Fibroblast of peridontal ligament (primary cell): ENCODE data around the gene MGME1.
"Not testable (repeated sequence)": the region's sequence is repeated elsewhere in the genome, so short reads cannot be mapped to it uniquely, and the experiment has no call there.

Experiments
- DNase-seq: peaks from one replicate; pipeline ENCODE4 v3.0.0-alpha.2; 2010; ENCODE audit errors: extremely low read depth

The MGME1 gene

DNA sequence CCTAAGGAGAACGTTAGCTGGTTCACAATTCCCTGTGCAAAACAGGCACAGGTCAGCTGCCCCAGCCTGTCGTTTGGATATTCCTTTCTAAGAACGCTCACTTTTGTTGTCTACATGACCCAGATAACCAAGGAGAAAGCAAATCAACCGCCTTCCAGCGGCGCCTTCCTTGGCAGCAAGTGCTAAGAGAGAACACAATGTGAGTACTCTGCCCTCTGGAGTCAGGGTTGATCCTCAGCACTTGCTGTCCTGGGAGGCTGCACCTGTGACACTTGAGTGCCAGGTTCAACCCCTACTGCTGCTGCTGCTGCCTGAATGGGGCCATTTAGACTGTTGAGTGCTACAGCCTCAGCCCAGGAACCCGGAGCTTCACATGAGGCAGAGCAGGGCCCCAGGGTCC is 52.1 kb downstream of the MGME1 start:
- DNase-seq, result no peak

DNA sequence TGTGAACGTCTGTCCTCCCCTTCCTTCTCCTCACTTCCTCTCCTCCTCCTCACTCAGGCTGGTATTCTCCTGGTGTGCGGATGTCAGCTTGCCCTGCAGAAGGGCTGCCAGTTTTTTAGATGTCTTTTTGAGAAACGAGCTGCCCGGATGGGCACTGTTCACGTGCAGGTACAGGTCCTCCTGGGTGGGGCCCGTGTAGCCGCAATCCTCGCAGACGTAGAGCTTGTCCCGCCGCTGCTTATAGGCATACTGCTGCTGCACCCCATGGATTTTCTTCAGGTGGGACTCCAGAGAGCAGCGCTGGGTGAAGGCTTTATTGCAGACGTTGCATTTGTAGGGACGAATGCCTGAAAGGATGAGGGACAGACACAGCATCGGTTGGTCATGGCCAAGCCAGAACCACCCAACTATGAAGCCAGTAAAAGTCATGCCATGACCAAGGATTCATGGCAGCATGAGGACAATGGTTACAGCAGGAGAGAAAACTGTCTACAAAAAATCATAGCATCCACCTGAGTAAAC is 55.8 kb downstream of the MGME1 start:
- no peak for DNase-seq

DNA sequence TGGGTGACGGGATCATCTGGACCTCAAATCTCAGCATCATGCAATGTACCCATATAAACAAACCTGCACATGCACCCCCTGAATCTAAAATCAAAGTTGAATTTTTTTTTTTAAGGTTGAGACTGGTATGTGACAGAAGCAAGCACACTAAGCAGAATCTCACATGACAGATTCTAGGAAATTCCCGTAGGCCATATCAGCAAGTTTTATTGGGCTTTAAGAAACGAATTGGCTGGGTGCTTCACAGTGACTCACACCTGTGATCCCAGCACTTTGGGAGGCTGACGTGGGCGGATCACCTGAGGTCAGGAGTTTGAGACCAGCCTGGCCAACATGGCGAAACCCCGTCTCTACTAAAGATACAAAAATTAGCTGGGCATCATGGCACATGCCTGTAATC is 58.2 kb downstream of the MGME1 start:
- DNase-seq, result not testable (repeated sequence)

DNA sequence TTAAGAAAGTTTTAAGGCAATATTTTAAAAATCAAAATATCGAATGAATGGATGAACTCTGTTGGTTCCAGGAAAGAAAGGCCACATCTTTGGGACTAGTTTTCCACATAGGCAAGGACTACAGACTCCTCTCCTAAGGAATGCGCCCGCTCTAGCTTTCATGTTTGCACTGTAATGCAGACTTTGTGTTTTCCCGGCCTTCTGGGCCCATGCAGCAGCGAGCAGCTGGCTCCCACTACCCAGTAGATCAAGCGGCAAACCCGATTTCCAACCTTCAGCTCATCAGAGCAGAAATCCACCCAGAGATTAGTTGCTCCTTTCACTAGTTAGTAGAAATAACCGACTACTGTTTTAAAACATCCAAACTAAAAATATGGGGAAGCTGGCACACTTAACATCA is 61.2 kb downstream of the MGME1 start:
- no peak for DNase-seq

DNA sequence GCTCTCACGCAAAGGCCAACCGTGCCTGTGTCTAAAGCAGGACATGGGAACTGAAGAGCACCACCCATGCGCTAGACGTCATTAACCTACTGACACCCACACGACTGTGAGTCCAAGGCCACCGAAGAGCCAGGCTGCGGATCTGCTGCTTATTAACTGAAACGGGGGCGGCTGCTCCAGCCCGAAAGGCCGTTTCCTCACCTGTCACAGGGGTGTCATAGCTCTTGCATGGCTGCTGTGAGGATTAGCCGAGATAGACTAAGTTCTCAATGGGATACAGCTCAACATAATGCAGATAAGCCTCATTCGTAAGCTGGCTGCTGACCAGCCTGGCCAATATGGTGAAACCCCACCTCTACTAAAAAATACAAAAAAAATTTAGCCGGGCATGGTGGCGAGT is 62.2 kb downstream of the MGME1 start:
- DNase-seq, result no peak

DNA sequence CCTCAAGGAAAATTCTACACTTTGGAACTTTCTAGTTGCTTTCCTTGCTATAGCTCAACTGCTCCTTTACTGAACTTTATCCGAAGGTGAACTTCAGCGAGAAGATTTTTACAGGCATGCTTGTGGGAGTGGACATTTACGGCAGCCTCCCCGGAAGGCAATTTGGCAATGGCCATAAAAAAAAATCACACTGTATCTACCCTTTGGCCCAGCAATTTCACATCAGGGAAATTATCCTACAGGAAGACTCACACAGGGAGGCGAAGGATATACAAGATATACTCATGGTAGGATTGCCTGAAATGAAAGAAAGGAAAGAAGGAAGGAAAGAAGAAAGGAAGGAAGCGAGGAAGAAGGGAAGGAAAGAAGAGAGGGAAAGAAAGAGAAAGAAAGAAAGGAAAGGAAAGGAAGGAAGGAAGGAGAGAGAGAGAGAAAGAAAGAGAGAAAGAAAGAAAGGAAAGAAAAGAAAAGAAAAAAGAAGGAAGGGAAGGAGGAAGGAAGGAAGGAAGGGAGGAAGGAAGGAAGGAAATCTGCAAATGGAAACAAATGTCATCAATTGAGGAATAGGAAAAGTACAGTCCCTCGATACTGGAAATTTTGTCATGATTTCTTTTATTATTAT is 63.2 kb downstream of the MGME1 start:
- DNase-seq, result no peak

DNA sequence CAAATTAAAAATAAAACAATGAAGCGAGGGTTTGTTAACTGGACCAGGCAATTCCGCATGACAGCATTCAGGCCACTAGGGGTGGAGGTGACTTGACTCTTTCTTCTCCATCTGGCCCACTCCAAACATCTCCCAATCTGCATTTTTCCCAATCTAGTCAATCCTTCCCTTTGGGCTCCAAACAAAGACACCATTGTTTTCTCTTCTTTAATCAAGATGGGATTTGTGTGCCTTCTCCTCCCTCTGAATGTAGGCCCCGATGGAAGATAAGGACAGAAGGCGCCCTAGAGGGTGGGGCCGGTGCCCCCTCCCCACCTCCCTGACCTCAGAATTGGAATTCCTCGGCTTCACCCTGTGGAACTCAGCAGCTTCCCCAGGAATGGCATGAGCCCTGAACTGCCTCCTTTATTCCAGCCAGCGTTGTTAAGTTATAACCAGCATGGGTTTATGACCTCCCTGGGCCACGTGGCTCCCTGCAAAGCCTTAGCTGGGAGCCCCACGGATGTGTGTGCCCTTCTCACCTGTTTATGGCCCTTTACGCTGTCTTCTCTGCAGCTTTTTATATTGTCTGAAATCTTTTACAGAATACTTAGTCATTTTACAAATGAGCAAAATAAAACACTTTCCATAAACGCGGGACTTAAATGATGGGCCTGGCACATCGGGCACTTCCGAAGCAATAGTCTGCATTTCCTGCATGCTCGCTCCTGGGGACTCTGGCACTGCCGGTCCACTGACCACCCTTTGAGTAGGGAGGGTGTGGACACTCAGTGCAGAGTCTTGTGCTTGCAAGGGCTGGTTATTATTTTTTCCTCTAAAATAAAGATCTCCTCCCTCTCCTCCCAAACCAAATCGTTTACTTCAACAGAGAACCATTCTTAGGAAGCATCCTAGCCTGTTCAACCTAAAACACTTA is 64.4 kb downstream of the MGME1 start:
- DNase-seq, result no peak

DNA sequence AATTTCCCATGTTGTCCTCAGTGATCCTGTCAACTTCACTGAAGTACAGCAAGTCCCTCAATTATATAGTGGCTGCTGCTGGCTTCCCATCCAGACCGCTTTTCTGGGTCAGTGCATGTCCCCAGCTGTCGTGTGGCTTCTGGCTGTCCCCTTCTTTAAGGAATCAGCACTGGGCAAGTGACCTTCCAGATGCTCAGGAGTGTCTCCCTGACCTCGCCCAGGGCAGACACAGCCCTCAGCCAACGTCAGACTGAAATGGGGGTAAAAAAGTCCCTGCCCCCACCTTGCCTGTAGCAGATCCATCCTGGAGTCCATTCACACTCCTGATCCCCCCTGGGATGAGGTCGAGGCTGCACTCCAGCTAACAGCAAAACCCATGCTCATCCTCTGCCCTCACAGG is 65.2 kb downstream of the MGME1 start:
- DNase-seq, result no peak

DNA sequence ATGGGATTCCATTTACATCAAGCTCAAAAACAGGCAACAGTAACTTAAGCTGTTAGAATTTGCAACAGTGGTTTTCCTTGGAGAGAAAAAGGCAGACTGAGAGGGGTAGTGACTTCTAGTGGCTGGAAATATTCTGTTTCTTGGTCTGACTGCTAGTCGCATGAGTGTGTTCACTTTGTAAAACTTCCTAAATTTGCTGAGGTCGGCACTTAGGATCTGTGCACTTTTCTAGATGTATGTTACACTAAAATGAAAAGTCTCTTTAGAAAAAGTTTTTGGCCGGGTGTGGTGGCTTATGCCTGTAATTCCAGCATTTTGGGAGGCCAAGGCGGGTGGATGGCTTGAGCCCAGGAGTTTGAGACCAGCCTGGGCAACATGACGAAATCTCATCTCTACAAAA is 70.2 kb downstream of the MGME1 start:
- no peak for DNase-seq
